ENCODE results near the gene USH1C. TPM values are rescaled to one million over a fixed set of nuclear protein-coding genes. Genes with fewer than 3 reads are reported as not detected.

USH1C gene
- total RNA-seq, 4 donors from 2014 or later = 1.1 TPM; not detected in 3

- ATAC-seq = no peak
- Histone ChIP-seq H3K27me3 (peaks cover 31% of the 10 kb centered on the region), H3K9me3 (no peaks in the 10 kb centered on the region), H3K36me3 (no peaks in the 10 kb centered on the region), H3K4me3 (no peak overlapping the region), H3K4me1 (peaks cover 0 to 6% (median 0%) of the 10 kb centered on the region in 3 donors), H3K27ac (no peak overlapping the region)
- WGBS, 2 donors (ENCODE audit: low coverage in 1 of 2) = 77 to 97% methylated on average over 3 to 4 of the region's 4 CpGs
- TF ChIP-seq POLR2A (IDR thresholded peaks at IDR 0.05) (no peak), CTCF (IDR thresholded peaks at IDR 0.05) (no peak), POLR2AphosphoS5 (IDR thresholded peaks at IDR 0.05) (no peak), EP300 (IDR thresholded peaks at IDR 0.05) (no peak)
Observed at GRCh38 chr11:17541330-17541885, 2.8 kb downstream of the USH1C start.

- WGBS, 2 donors (ENCODE audit: low coverage in 1 of 2) = 83 to 89% methylated on average over 4 of the region's 4 CpGs
- H3K4me3 ChIP-seq = no peak overlapping the region
- H3K9me3 ChIP-seq = no peaks in the 10 kb centered on the region
- no peak for ATAC-seq
- H3K4me1 ChIP-seq = peaks cover 0 to 6% (median 0%) of the 10 kb centered on the region in 3 donors
- H3K27me3 ChIP-seq = peaks cover 25% of the 10 kb centered on the region
- H3K36me3 ChIP-seq = no peaks in the 10 kb centered on the region
- TF ChIP-seq EP300 (IDR thresholded peaks at IDR 0.05) = no peak
- TF ChIP-seq POLR2AphosphoS5 (IDR thresholded peaks at IDR 0.05) = no peak
- no peak for TF ChIP-seq POLR2A (IDR thresholded peaks at IDR 0.05)
- no peak overlapping the region for H3K27ac ChIP-seq
Observed at GRCh38 chr11:17540807-17541206, 3.4 kb downstream of the USH1C start.

GRCh38 chr11:17538731-17539130 is 5.5 kb downstream of the USH1C start:
- Histone ChIP-seq H3K36me3 (no peaks in the 10 kb centered on the region), H3K9me3 (no peaks in the 10 kb centered on the region), H3K27me3 (peaks cover 9% of the 10 kb centered on the region), H3K27ac (no peak overlapping the region), H3K4me3 (no peak overlapping the region), H3K4me1 (no peaks in the 10 kb centered on the region)
- WGBS, 2 donors (ENCODE audit: low coverage in 1 of 2) = 67 to 86% methylated on average over 1 of the region's 3 CpGs
- no peak for ATAC-seq
- TF ChIP-seq POLR2AphosphoS5 (IDR thresholded peaks at IDR 0.05) (no peak), CTCF (IDR thresholded peaks at IDR 0.05) (no peak), POLR2A (IDR thresholded peaks at IDR 0.05) (no peak), EP300 (IDR thresholded peaks at IDR 0.05) (no peak)

GRCh38 chr11:17538054-17538453 is 6.2 kb downstream of the USH1C start:
- WGBS, 2 donors (ENCODE audit: low coverage in 1 of 2) = 86 to 100% methylated on average over 1 of the region's 1 CpG
- H3K27ac ChIP-seq = no peak overlapping the region
- no peak overlapping the region for H3K4me3 ChIP-seq
- no peak for TF ChIP-seq POLR2A (IDR thresholded peaks at IDR 0.05)
- TF ChIP-seq CTCF (IDR thresholded peaks at IDR 0.05) = no peak
- no peak for TF ChIP-seq EP300 (IDR thresholded peaks at IDR 0.05)
- no peaks in the 10 kb centered on the region for H3K36me3 ChIP-seq
- peaks cover 12% of the 10 kb centered on the region for H3K27me3 ChIP-seq
- H3K9me3 ChIP-seq = no peaks in the 10 kb centered on the region
- no peaks in the 10 kb centered on the region for H3K4me1 ChIP-seq
- peak; percentile 17 for ATAC-seq

- no peak overlapping the region for H3K27ac ChIP-seq
- 87 to 90% methylated on average over 8 of the region's 8 CpGs for WGBS, 2 donors (ENCODE audit: low coverage in 1 of 2)
- H3K4me1 ChIP-seq = no peaks in the 10 kb centered on the region
- H3K27me3 ChIP-seq = peaks cover 16% of the 10 kb centered on the region
- no peak for ATAC-seq
- no peaks in the 10 kb centered on the region for H3K9me3 ChIP-seq
- TF ChIP-seq POLR2A (IDR thresholded peaks at IDR 0.05) = no peak
- TF ChIP-seq POLR2AphosphoS5 (IDR thresholded peaks at IDR 0.05) = no peak
- no peak for TF ChIP-seq EP300 (IDR thresholded peaks at IDR 0.05)
- TF ChIP-seq CTCF (IDR thresholded peaks at IDR 0.05) = no peak
- H3K4me3 ChIP-seq = no peak overlapping the region
- no peaks in the 10 kb centered on the region for H3K36me3 ChIP-seq
Observed at GRCh38 chr11:17537261-17537660, 7.0 kb downstream of the USH1C start.

Measured in gastroesophageal sphincter (tissue), 4 donors.